A673 (cell line): ENCODE measurements around the gene DYNC2LI1. TPM values are rescaled to one million over a fixed set of nuclear protein-coding genes. Genes with fewer than 3 reads are reported as not detected.

Source experiments
- BruUV-seq: library from RNA; stranded (reverse); fragments of 400-500 nt; replicated peaks from 2 replicates; lab custom pipeline; 2021; lab: Mats Ljungman, UMichigan
- CTCF ChIA-PET: fragments of 300-600 bp; sonication (Branson Sonifier 250); formaldehyde crosslinking; loops from one replicate; lab custom pipeline; 2022; ENCODE audit warnings: antibody characterized with exemption; lab: Charles Lee
- POLR2A ChIA-PET: fragments of 300-600 bp; sonication (Branson Sonifier 250); formaldehyde crosslinking; loops from one replicate; lab custom pipeline; 2022; ENCODE audit warnings: antibody characterized with exemption; ENCODE audit not compliant: low non-redundant PET; lab: Charles Lee
- DNase-seq: peaks from one replicate; pipeline ENCODE4 v3.0.0-alpha.2; 2015; ENCODE audit warnings: low spot score
- H3K27ac ChIP-seq: fragments of 200-600 bp; sonication (generic); 2 replicates; pipeline ENCODE4 v1.5.1; 2016; ENCODE audit warnings: mixed run types, low read depth, mild to moderate bottlenecking, mixed read lengths, antibody characterized with exemption, low read length; ENCODE audit not compliant: poor library complexity, severe bottlenecking
- H3K27me3 ChIP-seq: fragments of 200-600 bp; sonication (generic); replicated peaks from 2 replicates; pipeline ENCODE4 v1.6.1; 2017; ENCODE audit warnings: mixed run types, low read depth, mild to moderate bottlenecking, mixed read lengths, antibody characterized with exemption, low read length; ENCODE audit not compliant: insufficient read depth, poor library complexity
- H3K36me3 ChIP-seq: fragments of 200-600 bp; sonication (generic); 2 replicates; pipeline ENCODE4 v1.6.1; 2016; ENCODE audit warnings: mixed run types, mild to moderate bottlenecking, mixed read lengths, antibody characterized with exemption, low read length; ENCODE audit not compliant: insufficient read depth, poor library complexity, severe bottlenecking
- H3K4me1 ChIP-seq: fragments of 200-600 bp; sonication (generic); 2 replicates; pipeline ENCODE4 v1.6.1; 2017; ENCODE audit warnings: mixed run types, mild to moderate bottlenecking, mixed read lengths, antibody characterized with exemption, low read length; ENCODE audit not compliant: insufficient read depth, poor library complexity, severe bottlenecking
- H3K4me3 ChIP-seq: fragments of 200-600 bp; sonication (generic); 2 replicates; pipeline ENCODE4 v1.5.1; 2016; ENCODE audit warnings: low read depth, mixed run types, mild to moderate bottlenecking, mixed read lengths, low read length; ENCODE audit not compliant: poor library complexity, severe bottlenecking
- H3K9me3 ChIP-seq: fragments of 200-600 bp; sonication (generic); 2 replicates; pipeline ENCODE4 v1.6.1; 2016; ENCODE audit warnings: mixed run types, low read depth, mild to moderate bottlenecking, mixed read lengths, antibody characterized with exemption, low read length; ENCODE audit not compliant: poor library complexity, severe bottlenecking
- EZH2 ChIP-seq: fragments of 200-600 bp; sonication (generic); IDR thresholded peaks from 2 replicates; pipeline ENCODE4 v1.6.1; 2017; ENCODE audit warnings: borderline replicate concordance, low read depth, mild to moderate bottlenecking, mixed read lengths, antibody characterized with exemption, low read length; ENCODE audit not compliant: poor library complexity, severe bottlenecking
- intact Hi-C: fragments of 100-400 bp; cut with micrococcal nuclease; formaldehyde crosslinking; loops from one replicate; pipeline ENCODE4 v1.10.0; 2022; ENCODE audit not compliant: unreplicated experiment
- total RNA-seq: library from RNA; stranded (reverse); gene quantifications from 2 replicates; pipeline ENCODE4 v1.2.3, GENCODE V29; 2021
- TF ChIP-seq, protein P1 (sequence below): fragments of 300-800, 200-600 bp; sonication (generic); conservative IDR thresholded peaks from 2 replicates; pipeline ENCODE4 v1.5.1; 2017; ENCODE audit warnings: low read depth, mild to moderate bottlenecking, antibody characterized with exemption, low read length, moderate library complexity, mixed read lengths

The DYNC2LI1 gene
- total RNA-seq, 1 experiment from 2014 or later = 14.8 TPM

DNA sequence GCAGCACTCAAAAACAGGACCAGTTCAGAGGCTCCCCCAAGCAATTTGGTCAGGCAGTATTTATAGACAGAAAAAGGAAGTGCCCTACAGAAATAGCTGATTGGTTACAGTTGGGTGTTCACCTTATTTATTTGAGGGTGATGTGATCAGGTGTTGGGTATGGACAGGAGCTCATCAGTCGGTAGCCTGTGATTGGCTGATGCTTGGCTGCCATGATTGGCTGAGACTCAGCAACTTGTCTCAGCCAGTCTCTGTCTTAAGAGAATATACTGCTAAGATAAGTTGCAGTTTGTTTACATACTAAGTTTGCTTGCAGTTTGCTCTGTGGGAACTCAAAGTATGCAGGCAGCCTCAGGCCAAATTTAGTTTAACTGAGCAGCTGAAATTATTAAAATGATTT is 74.4 kb downstream of the DYNC2LI1 start:
- no peak for DNase-seq
- H3K4me3 ChIP-seq = no peak overlapping the region
- H3K36me3 ChIP-seq = no peaks in the 10 kb centered on the region
- ChIA-PET POLR2A (no interaction called here), CTCF (no interaction called here)
- intact Hi-C loops = no loop called here
- TF ChIP-seq, protein P1, sequence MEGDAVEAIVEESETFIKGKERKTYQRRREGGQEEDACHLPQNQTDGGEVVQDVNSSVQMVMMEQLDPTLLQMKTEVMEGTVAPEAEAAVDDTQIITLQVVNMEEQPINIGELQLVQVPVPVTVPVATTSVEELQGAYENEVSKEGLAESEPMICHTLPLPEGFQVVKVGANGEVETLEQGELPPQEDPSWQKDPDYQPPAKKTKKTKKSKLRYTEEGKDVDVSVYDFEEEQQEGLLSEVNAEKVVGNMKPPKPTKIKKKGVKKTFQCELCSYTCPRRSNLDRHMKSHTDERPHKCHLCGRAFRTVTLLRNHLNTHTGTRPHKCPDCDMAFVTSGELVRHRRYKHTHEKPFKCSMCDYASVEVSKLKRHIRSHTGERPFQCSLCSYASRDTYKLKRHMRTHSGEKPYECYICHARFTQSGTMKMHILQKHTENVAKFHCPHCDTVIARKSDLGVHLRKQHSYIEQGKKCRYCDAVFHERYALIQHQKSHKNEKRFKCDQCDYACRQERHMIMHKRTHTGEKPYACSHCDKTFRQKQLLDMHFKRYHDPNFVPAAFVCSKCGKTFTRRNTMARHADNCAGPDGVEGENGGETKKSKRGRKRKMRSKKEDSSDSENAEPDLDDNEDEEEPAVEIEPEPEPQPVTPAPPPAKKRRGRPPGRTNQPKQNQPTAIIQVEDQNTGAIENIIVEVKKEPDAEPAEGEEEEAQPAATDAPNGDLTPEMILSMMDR = no peak
- TF ChIP-seq EZH2 = no peak
- H3K9me3 ChIP-seq = no peaks in the 10 kb centered on the region
- no TSS peak for BruUV-seq
- H3K27ac ChIP-seq = no peak overlapping the region
- peaks cover 6% of the 10 kb centered on the region for H3K27me3 ChIP-seq
- no peaks in the 10 kb centered on the region for H3K4me1 ChIP-seq

DNA sequence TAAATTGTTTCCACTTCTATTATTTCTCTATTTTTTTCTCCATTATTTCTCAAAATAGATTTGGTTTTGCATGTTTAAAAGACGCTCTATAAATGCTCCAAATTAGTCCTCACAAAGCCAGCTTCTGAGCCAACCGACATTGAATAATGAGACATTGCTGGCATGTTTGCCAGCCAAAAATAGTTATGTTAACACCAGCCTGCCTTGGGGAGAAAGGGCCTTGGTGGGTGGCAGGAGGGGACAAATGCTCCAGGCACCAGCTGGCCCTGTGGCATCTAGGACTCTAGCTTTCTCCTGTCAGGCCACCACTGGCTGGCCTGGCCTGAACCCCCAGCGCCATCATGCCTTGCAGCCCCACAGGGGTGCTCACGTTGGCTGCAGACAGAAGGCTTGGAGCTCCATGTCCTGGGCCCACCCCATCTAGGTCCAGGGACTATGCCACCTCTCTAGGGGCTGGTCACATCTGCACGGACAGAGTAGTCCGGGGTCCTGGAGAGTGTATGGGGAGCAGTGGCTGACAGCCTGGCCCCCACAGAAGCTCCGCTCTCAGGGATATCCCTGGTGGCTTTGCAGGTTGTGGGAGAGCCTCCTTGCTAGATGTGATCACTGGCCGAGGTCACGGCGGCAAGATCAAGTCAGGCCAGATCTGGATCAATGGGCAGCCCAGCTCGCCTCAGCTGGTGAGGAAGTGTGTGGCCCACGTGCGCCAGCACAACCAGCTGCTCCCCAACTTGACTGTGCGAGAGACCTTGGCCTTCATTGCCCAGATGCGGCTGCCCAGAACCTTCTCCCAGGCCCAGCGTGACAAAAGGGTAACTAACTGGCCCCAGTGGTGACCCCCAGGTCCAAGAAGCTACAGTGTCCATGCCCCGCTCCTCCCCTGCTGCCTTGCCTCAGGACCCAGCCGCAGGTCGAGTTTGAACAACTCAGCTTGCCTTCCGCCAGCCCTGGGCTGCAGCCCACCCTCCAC is 77.5 kb downstream of the DYNC2LI1 start:
- DNase-seq = no peak
- intact Hi-C loops = no loop called here

DNA sequence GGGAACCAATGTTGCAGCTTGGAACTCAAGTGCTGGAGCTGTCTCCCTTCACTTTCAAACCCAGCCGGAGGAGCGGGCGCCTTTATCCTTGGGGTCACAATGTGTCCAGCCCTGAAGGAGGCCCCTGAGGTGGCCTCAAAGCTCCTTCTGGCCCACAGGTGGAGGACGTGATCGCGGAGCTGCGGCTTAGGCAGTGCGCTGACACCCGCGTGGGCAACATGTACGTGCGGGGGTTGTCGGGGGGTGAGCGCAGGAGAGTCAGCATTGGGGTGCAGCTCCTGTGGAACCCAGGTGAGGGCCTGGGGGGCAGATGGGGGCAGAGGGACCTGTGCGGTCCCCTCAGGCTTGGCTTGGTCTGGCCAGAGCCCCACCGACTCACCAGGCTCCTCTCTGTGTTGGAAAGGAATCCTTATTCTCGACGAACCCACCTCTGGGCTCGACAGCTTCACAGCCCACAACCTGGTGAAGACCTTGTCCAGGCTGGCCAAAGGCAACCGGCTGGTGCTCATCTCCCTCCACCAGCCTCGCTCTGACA is 78.4 kb downstream of the DYNC2LI1 start:
- H3K4me3 ChIP-seq = no peak overlapping the region
- no peaks in the 10 kb centered on the region for H3K4me1 ChIP-seq
- ChIA-PET POLR2A (no interaction called here), CTCF (no interaction called here)
- H3K27me3 ChIP-seq = peaks cover 23% of the 10 kb centered on the region
- intact Hi-C loops = no loop called here
- H3K27ac ChIP-seq = no peak overlapping the region
- no peaks in the 10 kb centered on the region for H3K9me3 ChIP-seq
- no peak for DNase-seq
- BruUV-seq = no TSS peak
- TF ChIP-seq, protein P1 = no peak
- no peak for TF ChIP-seq EZH2
- no peaks in the 10 kb centered on the region for H3K36me3 ChIP-seq

More for the DNA sequence above, 77.5 kb downstream of the DYNC2LI1 start:
- H3K4me3 ChIP-seq = no peak overlapping the region
- no peaks in the 10 kb centered on the region for H3K9me3 ChIP-seq
- H3K4me1 ChIP-seq = no peaks in the 10 kb centered on the region
- peaks cover 15% of the 10 kb centered on the region for H3K27me3 ChIP-seq
- no peak for TF ChIP-seq EZH2
- TF ChIP-seq, protein P1 = no peak
- no peak overlapping the region for H3K27ac ChIP-seq
- H3K36me3 ChIP-seq = no peaks in the 10 kb centered on the region
- ChIA-PET POLR2A (no interaction called here), CTCF (no interaction called here)
- BruUV-seq = no TSS peak
